ENCODE results near the gene TFCP2.
"Not testable (repeated sequence)": the region's sequence is repeated elsewhere in the genome, so short reads cannot be mapped to it uniquely, and the experiment has no call there.

TFCP2 gene

GRCh38 chr12:51172515-51173431, at the start of gene TFCP2:
TFCP2 (minus strand) TSS chr12:51173135; CDS start chr12:51172422, 713 bp downstream.
- peak; percentile 78 to 87 (median 84) for DNase-seq

GRCh38 chr12:51222461-51222860, 49.5 kb upstream of the TFCP2 start:
- no peak for DNase-seq

GRCh38 chr12:51219857-51220256, 46.9 kb upstream of the TFCP2 start:
- DNase-seq: not testable (repeated sequence)

- no peak for DNase-seq
Measured at GRCh38 chr12:51219322-51219721, 46.4 kb upstream of the TFCP2 start.

- DNase-seq: no peak
Measured at GRCh38 chr12:51218607-51219161, 45.7 kb upstream of the TFCP2 start.

- DNase-seq: peak; percentile 29 to 53 (median 46)
Measured at GRCh38 chr12:51217968-51218606, 45.2 kb upstream of the TFCP2 start, which contains the start of gene POU6F1. POU6F1 (minus strand) TSS chr12:51218062; CDS start chr12:51206836, 11,226 bp downstream.

- DNase-seq: peak in 3 of 4 experiments; percentile 33 to 54 (median 50)
Measured at GRCh38 chr12:51217133-51217967, 44.4 kb upstream of the TFCP2 start.

GRCh38 chr12:51216642-51217041, 43.7 kb upstream of the TFCP2 start:
- no peak for DNase-seq

GRCh38 chr12:51214895-51215294, 42.0 kb upstream of the TFCP2 start:
- DNase-seq: no peak

- DNase-seq: no peak
Measured at GRCh38 chr12:51210690-51211395, 37.9 kb upstream of the TFCP2 start.

GRCh38 chr12:51209259-51209658, 36.3 kb upstream of the TFCP2 start:
- no peak for DNase-seq

GRCh38 chr12:51208016-51208660, 35.2 kb upstream of the TFCP2 start:
- DNase-seq: no peak

- no peak for DNase-seq
Measured at GRCh38 chr12:51205350-51205749, 32.4 kb upstream of the TFCP2 start.

- DNase-seq: no peak
Measured at GRCh38 chr12:51202718-51203117, 29.8 kb upstream of the TFCP2 start.

- DNase-seq: no peak
Measured at GRCh38 chr12:51200806-51201205, 27.9 kb upstream of the TFCP2 start.

GRCh38 chr12:51200156-51200555, 27.2 kb upstream of the TFCP2 start:
- DNase-seq: no peak

GRCh38 chr12:51199366-51199945, 26.5 kb upstream of the TFCP2 start:
- DNase-seq: no peak

- no peak for DNase-seq
Measured at GRCh38 chr12:51198568-51199365, 25.8 kb upstream of the TFCP2 start.

GRCh38 chr12:51197736-51198567, 25.0 kb upstream of the TFCP2 start:
- no peak for DNase-seq
